Uterus (tissue), 2 donors: ENCODE measurements around the gene SMAD2.

Source experiments
- CTCF ChIP-seq, 4 experiments: fragments of 200-600 bp in 2 of 4; fragments of 450-650 bp in 2 of 4; sonication (generic) in 2 of 4; IDR thresholded peaks; one replicate each; pipeline ENCODE4 v1.5.1; 2016 to 2019; ENCODE audit warnings: antibody characterized with exemption in 4 of 4, mild to moderate bottlenecking in 2 of 4, moderate library complexity in 1 of 4
- POLR2A ChIP-seq, 2 donors: fragments of 450-650 bp; IDR thresholded peaks; one replicate each; pipeline ENCODE4 v1.6.1; 2016; ENCODE audit warnings: antibody characterized with exemption in 2 of 2, mild to moderate bottlenecking in 1 of 2, moderate library complexity in 1 of 2

- TF ChIP-seq CTCF (IDR thresholded peaks at IDR 0.05), result no peak
- TF ChIP-seq POLR2A (IDR thresholded peaks at IDR 0.05), result no peak
Measured at GRCh38 chr18:47815486-47816270, 114.8 kb downstream of the SMAD2 start.
